GM12872 (cell line): ENCODE measurements around the gene SPRED2.

ENCODE experiments used
- TF ChIP-seq, protein P1 (sequence below): IDR thresholded peaks from 3 replicates; pipeline ENCODE4 v1.5.1; 2011; ENCODE audit warnings: low read depth, mild to moderate bottlenecking, low read length, moderate library complexity; ENCODE audit not compliant: insufficient read depth

SPRED2 gene

DNA sequence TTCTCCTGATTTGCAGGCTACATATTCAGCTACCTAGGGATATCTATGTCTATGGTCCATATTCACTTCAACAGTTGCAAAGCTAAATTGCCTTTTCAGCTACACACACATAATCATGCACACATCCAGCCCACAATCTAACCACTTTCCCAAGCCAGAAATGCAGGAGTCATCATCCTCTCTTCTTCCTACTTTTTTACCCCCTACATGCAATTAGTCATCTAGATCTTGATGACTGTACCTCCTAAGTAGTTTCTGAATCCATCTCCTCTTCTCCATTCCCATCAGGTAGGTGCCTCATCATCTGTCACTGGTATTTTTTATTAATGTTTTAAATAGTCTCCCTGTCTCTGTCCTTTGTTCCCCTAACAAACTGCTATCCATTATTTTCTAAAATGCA lies 23.7 kb upstream of the SPRED2 start:
- TF ChIP-seq, protein P1, sequence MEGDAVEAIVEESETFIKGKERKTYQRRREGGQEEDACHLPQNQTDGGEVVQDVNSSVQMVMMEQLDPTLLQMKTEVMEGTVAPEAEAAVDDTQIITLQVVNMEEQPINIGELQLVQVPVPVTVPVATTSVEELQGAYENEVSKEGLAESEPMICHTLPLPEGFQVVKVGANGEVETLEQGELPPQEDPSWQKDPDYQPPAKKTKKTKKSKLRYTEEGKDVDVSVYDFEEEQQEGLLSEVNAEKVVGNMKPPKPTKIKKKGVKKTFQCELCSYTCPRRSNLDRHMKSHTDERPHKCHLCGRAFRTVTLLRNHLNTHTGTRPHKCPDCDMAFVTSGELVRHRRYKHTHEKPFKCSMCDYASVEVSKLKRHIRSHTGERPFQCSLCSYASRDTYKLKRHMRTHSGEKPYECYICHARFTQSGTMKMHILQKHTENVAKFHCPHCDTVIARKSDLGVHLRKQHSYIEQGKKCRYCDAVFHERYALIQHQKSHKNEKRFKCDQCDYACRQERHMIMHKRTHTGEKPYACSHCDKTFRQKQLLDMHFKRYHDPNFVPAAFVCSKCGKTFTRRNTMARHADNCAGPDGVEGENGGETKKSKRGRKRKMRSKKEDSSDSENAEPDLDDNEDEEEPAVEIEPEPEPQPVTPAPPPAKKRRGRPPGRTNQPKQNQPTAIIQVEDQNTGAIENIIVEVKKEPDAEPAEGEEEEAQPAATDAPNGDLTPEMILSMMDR: no peak

DNA sequence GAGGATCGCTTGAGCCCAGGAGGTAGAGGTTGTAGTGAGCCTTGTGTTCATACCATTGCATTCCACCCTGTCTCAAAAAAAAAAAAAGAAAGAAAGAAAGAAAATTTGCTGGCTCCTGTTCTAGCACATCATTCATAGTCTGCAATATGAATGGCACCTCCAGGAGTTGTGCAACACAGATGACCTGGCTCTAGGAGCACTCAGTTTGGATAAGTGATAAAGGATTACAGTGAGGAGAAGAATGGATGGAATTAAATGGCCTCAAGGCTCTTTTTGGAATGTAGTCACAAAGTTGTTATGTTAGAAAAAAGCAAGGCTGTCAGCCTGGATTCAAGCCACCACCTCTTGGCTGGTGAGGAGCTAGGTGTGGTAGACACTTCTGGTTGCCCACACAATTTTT lies 21.5 kb upstream of the SPRED2 start:
- TF ChIP-seq, protein P1: no peak

GRCh38 chr2:65452150-65452895 lies 19.9 kb upstream of the SPRED2 start:
- TF ChIP-seq, protein P1: no peak

GRCh38 chr2:65450810-65451209 lies 18.4 kb upstream of the SPRED2 start:
- TF ChIP-seq, protein P1: no peak

DNA sequence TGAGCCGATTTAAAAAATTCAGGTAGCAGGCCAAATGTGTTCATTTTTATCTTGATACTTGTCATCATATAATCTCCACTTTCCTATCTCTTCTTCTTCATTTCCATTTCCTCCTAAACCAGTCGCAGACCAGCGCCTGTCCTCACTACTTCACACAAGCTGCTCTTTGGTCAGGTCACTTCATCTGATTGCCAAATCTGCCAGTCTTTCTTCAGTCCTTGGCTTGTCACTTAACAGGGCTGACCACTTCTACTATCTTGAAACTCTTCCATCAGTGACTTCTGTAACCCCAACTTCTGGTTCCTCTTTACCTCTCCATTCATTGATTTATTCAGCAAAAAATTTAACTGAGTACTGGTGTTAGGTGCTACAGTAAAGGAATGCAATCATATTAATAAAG lies 18.0 kb upstream of the SPRED2 start:
- TF ChIP-seq, protein P1: no peak

- TF ChIP-seq, protein P1: no peak
Measured at GRCh38 chr2:65443509-65444186, 11.2 kb upstream of the SPRED2 start.

DNA sequence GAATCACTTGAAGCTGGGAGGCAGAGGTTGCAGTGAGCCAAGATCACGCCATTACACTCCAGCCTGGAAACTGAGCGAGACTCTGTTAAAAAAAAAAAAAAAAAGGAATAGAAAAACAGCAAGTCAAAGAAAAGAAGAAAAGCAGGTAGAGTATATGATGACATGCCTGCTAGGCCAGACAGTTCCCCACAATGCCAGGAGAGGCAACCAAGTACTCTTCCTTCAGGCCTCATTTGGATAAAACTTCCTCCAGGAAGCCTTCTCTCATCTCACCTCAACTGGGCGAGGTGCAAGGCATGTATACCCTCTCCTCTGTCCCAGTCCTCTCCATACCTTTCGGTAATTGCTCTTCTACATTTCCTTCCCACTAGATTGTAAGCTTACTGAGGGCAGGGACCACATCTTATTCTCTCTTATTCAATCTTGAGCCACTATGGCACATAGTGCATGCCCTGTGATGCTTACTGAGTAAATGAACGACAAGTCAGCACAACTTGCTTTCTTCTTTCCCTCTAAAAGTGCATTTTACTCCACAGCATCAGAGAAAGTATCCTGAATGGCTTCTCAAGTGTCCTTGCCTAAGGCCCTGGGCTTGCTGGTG lies 10.1 kb upstream of the SPRED2 start:
- TF ChIP-seq, protein P1: no peak
